Esophagus squamous epithelium (tissue), 5 donors: ENCODE data around the gene RGCC. TPM values are rescaled to one million over a fixed set of nuclear protein-coding genes. Genes with fewer than 3 reads are reported as not detected.

ENCODE experiments used
- DNase-seq: peaks from one replicate; lab custom pipeline; 2025; lab: John Stamatoyannopoulos, UW
- H3K27ac ChIP-seq, 4 donors: fragments of 200-600 bp; sonication (generic); one replicate each; pipeline ENCODE4 v1.5.1; 2016 to 2019; ENCODE audit warnings: mild to moderate bottlenecking in 1 of 4
- H3K27me3 ChIP-seq, 4 donors: fragments of 200-600 bp; sonication (generic); 1 replicate in 3 of 4; 2 replicates in 1 of 4; pipeline versions ENCODE4 v1.5.1 to v1.6.0; 2017 to 2021; ENCODE audit warnings: antibody characterized with exemption in 1 of 4
- H3K36me3 ChIP-seq, 3 donors: fragments of 200-600 bp; sonication (generic); one replicate each; pipeline ENCODE4 v1.5.1; 2016 to 2019
- H3K4me1 ChIP-seq, 3 donors: fragments of 200-600 bp; sonication (generic); one replicate each; pipeline ENCODE4 v1.5.1; 2017 to 2019
- H3K4me3 ChIP-seq, 4 donors: fragments of 200-600 bp; sonication (generic); 1 replicate in 3 of 4; 2 replicates in 1 of 4; pipeline ENCODE4 v1.5.1; 2016 to 2019; ENCODE audit warnings: mild to moderate bottlenecking in 2 of 4, moderate library complexity in 1 of 4
- H3K9me3 ChIP-seq, 3 donors: fragments of 200-600 bp; sonication (generic); one replicate each; pipeline ENCODE4 v1.5.1; 2016 to 2019
- POLR2A ChIP-seq, 4 donors: fragments of 450-650 bp; IDR thresholded peaks; one replicate each; pipeline ENCODE4 v1.6.1; 2017; ENCODE audit warnings: antibody characterized with exemption in 4 of 4, mild to moderate bottlenecking in 4 of 4, moderate library complexity in 3 of 4
- WGBS, 2 donors: methylation state at CpG; one replicate each; pipeline ENCODE4 v1.1.5; 2018; 5-methylcytosine and 5-hydroxymethylcytosine counted together
- intact Hi-C: fragments of 100-400 bp; cut with DNase I; formaldehyde crosslinking; loops from one replicate; pipeline ENCODE4 v1.15.0; 2022
- total RNA-seq, 4 donors: library from RNA; depleted of rRNA; stranded (reverse); fragments of >200 nt; gene quantifications; one replicate each; pipeline ENCODE4 v1.1.0, GENCODE V29; 2016
- TF ChIP-seq, protein P1 (sequence below), 6 experiments: fragments of 450-650 bp in 4 of 6; fragments of 200-600 bp in 2 of 6; sonication (generic) in 2 of 6; IDR thresholded peaks; one replicate each; pipeline ENCODE4 v1.5.1; 2016 to 2019; ENCODE audit warnings: antibody characterized with exemption in 6 of 6, mild to moderate bottlenecking in 4 of 6, moderate library complexity in 4 of 6
- donor health status: DM: yes; HTN: yes; CAD: no.

Gene RGCC
- total RNA-seq, 4 donors from 2014 or later, result 8.5 to 39.7 (median 16.7) TPM

GRCh38 chr13:41471785-41472184, 14.4 kb downstream of the RGCC start:
- no peaks in the 10 kb centered on the region for H3K9me3 ChIP-seq
- peaks cover 0 to 20% (median 1%) of the 10 kb centered on the region in 3 donors for H3K4me1 ChIP-seq
- peaks cover 0 to 42% (median 0%) of the 10 kb centered on the region in 3 donors for H3K36me3 ChIP-seq
- DNase-seq, result no peak
- intact Hi-C loops, result no loop called here
- TF ChIP-seq POLR2A (IDR thresholded peaks at IDR 0.05), result no peak
- TF ChIP-seq, protein P1, sequence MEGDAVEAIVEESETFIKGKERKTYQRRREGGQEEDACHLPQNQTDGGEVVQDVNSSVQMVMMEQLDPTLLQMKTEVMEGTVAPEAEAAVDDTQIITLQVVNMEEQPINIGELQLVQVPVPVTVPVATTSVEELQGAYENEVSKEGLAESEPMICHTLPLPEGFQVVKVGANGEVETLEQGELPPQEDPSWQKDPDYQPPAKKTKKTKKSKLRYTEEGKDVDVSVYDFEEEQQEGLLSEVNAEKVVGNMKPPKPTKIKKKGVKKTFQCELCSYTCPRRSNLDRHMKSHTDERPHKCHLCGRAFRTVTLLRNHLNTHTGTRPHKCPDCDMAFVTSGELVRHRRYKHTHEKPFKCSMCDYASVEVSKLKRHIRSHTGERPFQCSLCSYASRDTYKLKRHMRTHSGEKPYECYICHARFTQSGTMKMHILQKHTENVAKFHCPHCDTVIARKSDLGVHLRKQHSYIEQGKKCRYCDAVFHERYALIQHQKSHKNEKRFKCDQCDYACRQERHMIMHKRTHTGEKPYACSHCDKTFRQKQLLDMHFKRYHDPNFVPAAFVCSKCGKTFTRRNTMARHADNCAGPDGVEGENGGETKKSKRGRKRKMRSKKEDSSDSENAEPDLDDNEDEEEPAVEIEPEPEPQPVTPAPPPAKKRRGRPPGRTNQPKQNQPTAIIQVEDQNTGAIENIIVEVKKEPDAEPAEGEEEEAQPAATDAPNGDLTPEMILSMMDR (IDR thresholded peaks at IDR 0.05), result no peak
- H3K4me3 ChIP-seq, result no peak overlapping the region
- no peaks in the 10 kb centered on the region for H3K27me3 ChIP-seq
- 85 to 88% methylated on average over 5 of the region's 5 CpGs for whole genome bisulfite sequencing, 2 donors
- no peak overlapping the region for H3K27ac ChIP-seq

GRCh38 chr13:41487222-41487621, 29.9 kb downstream of the RGCC start:
- Histone ChIP-seq H3K27ac (no peak overlapping the region), H3K9me3 (no peaks in the 10 kb centered on the region), H3K4me1 (peaks cover 0 to 7% (median 0%) of the 10 kb centered on the region in 3 donors), H3K4me3 (no peak overlapping the region), H3K36me3 (no peaks in the 10 kb centered on the region), H3K27me3 (no peaks in the 10 kb centered on the region)
- intact Hi-C loops, result no loop called here
- DNase-seq, result no peak
- no peak for TF ChIP-seq POLR2A (IDR thresholded peaks at IDR 0.05)
- TF ChIP-seq, protein P1 (IDR thresholded peaks at IDR 0.05), result no peak
- WGBS, 2 donors, result 75 to 100% methylated on average over 1 to 2 of the region's 2 CpGs

GRCh38 chr13:41488124-41488523, 30.8 kb downstream of the RGCC start:
- Histone ChIP-seq H3K4me3 (no peak overlapping the region), H3K36me3 (no peaks in the 10 kb centered on the region), H3K4me1 (peaks cover 0 to 16% (median 0%) of the 10 kb centered on the region in 3 donors), H3K9me3 (no peaks in the 10 kb centered on the region), H3K27me3 (no peaks in the 10 kb centered on the region), H3K27ac (no peak overlapping the region)
- DNase-seq, result no peak
- intact Hi-C loops, result no loop called here
- TF ChIP-seq, protein P1 (IDR thresholded peaks at IDR 0.05), result no peak
- no peak for TF ChIP-seq POLR2A (IDR thresholded peaks at IDR 0.05)
- 80 to 100% methylated on average over 2 of the region's 2 CpGs for WGBS, 2 donors

GRCh38 chr13:41490371-41491015, 33.1 kb downstream of the RGCC start:
- Histone ChIP-seq H3K27me3 (no peaks in the 10 kb centered on the region), H3K4me1 (peaks cover 0 to 39% (median 5%) of the 10 kb centered on the region in 3 donors), H3K27ac (no peak overlapping the region), H3K9me3 (no peaks in the 10 kb centered on the region), H3K36me3 (no peaks in the 10 kb centered on the region), H3K4me3 (no peak overlapping the region)
- TF ChIP-seq, protein P1 (IDR thresholded peaks at IDR 0.05), result no peak
- TF ChIP-seq POLR2A (IDR thresholded peaks at IDR 0.05), result no peak
- no peak for DNase-seq
- intact Hi-C loops, result no loop called here
- 74 to 89% methylated on average over 3 of the region's 3 CpGs for WGBS, 2 donors

- intact Hi-C loops, result no loop called here
- no peak for DNase-seq
- peaks cover 0 to 39% (median 5%) of the 10 kb centered on the region in 3 donors for H3K4me1 ChIP-seq
- no peak overlapping the region for H3K4me3 ChIP-seq
- H3K27me3 ChIP-seq, result no peaks in the 10 kb centered on the region
- no peak for TF ChIP-seq POLR2A (IDR thresholded peaks at IDR 0.05)
- TF ChIP-seq, protein P1 (IDR thresholded peaks at IDR 0.05), result no peak
- no peaks in the 10 kb centered on the region for H3K36me3 ChIP-seq
- no peaks in the 10 kb centered on the region for H3K9me3 ChIP-seq
- H3K27ac ChIP-seq, result no peak overlapping the region
Measured at GRCh38 chr13:41491436-41491835, 34.1 kb downstream of the RGCC start.
